ENCODE results near the gene ALDH1L2.
"Not testable (repeated sequence)": the region's sequence is repeated elsewhere in the genome, so short reads cannot be mapped to it uniquely, and the experiment has no call there.

Gene ALDH1L2

GRCh38 chr12:105100207-105100985, 16.1 kb upstream of the ALDH1L2 start:
- no peak overlapping the region for H3K4me3 ChIP-seq (ENCODE audit: low read depth, low read length)
- no peak for TF ChIP-seq CTCF (IDR thresholded peaks at IDR 0.05; ENCODE audit: borderline replicate concordance, insufficient read depth, low read depth, low read length)

- H3K4me3 ChIP-seq (ENCODE audit: low read depth, low read length): no peak overlapping the region
- TF ChIP-seq CTCF (IDR thresholded peaks at IDR 0.05; ENCODE audit: borderline replicate concordance, insufficient read depth, low read depth, low read length): no peak
These were observed 15.1 kb upstream of the ALDH1L2 start for GRCh38 chr12:105099356-105099755.

- not testable (repeated sequence) for H3K4me3 ChIP-seq (ENCODE audit: low read depth, low read length)
These were observed 11.1 kb upstream of the ALDH1L2 start for GRCh38 chr12:105095338-105095737.

GRCh38 chr12:105092336-105092735, 8.1 kb upstream of the ALDH1L2 start:
- no peak overlapping the region for H3K4me3 ChIP-seq (ENCODE audit: low read depth, low read length)
- no peak for TF ChIP-seq CTCF (IDR thresholded peaks at IDR 0.05; ENCODE audit: borderline replicate concordance, insufficient read depth, low read depth, low read length)

- no peak for TF ChIP-seq CTCF (IDR thresholded peaks at IDR 0.05; ENCODE audit: borderline replicate concordance, insufficient read depth, low read depth, low read length)
- H3K4me3 ChIP-seq (ENCODE audit: low read depth, low read length): no peak overlapping the region
These were observed 7.4 kb upstream of the ALDH1L2 start for GRCh38 chr12:105091476-105092206.

- H3K4me3 ChIP-seq (ENCODE audit: low read depth, low read length): no peak overlapping the region
- TF ChIP-seq CTCF (IDR thresholded peaks at IDR 0.05; ENCODE audit: borderline replicate concordance, insufficient read depth, low read depth, low read length): no peak
These were observed 6.1 kb upstream of the ALDH1L2 start for GRCh38 chr12:105090361-105090760.

- TF ChIP-seq CTCF (IDR thresholded peaks at IDR 0.05; ENCODE audit: borderline replicate concordance, insufficient read depth, low read depth, low read length): no peak
- no peak overlapping the region for H3K4me3 ChIP-seq (ENCODE audit: low read depth, low read length)
These were observed 5.6 kb upstream of the ALDH1L2 start for GRCh38 chr12:105089817-105090216.
